Measurements from ENCODE around the gene PLAAT2. TPM values are rescaled to one million over a fixed set of nuclear protein-coding genes. Genes with fewer than 3 reads are reported as not detected.

PLAAT2 gene
- total RNA-seq, 1 experiment from 2014 or later: 0.52 TPM

- H4K91ac ChIP-seq (ENCODE audit: insufficient read length, low read depth, low read length): no peak overlapping the region
- no peak overlapping the region for H2BK120ac ChIP-seq (ENCODE audit: low read depth, low read length, poor library complexity, severe bottlenecking)
- H2BK5ac ChIP-seq (ENCODE audit: insufficient read length, low read length): no peak overlapping the region
- H2BK20ac ChIP-seq (ENCODE audit: low read depth, low read length, poor library complexity, severe bottlenecking): no peak overlapping the region
- H2AK5ac ChIP-seq (ENCODE audit: insufficient read length, low read length): no peak overlapping the region
- no peaks in the 10 kb centered on the region for H3K9me3 ChIP-seq (ENCODE audit: control insufficient read depth, low read depth, low read length)
- peaks cover 15 to 32% of the 10 kb centered on the region in 2 experiments for H3K4me1 Mint-ChIP-seq
- no peak overlapping the region for H3K18ac ChIP-seq (ENCODE audit: insufficient read length, low read depth, low read length)
- peak; percentile 11 for DNase-seq
- no peak overlapping the region for H2AFZ ChIP-seq (ENCODE audit: low read length)
- no peaks in the 10 kb centered on the region for H3K79me2 ChIP-seq (ENCODE audit: insufficient read depth, low read length)
- no peak overlapping the region for H3K27ac Mint-ChIP-seq
- no peak overlapping the region for H3K14ac ChIP-seq (ENCODE audit: insufficient read depth, low read length)
- H3K79me1 ChIP-seq (ENCODE audit: insufficient read depth, low read depth, low read length, poor library complexity, severe bottlenecking): no peaks in the 10 kb centered on the region
- no peak overlapping the region for H4K8ac ChIP-seq (replicated peaks; ENCODE audit: insufficient read length, low read depth, low read length)
- no peak overlapping the region for H3K4ac ChIP-seq (ENCODE audit: low read depth, low read length)
- TF ChIP-seq CTCF (conservative IDR thresholded peaks at IDR 0.05): no peak
- H3K36me3 Mint-ChIP-seq (ENCODE audit: insufficient read depth in 1 of 3, low read depth in 3 of 3): no peaks in the 10 kb centered on the region; a peak in 1 of 7 replicates
- no peaks in the 10 kb centered on the region for H4K20me1 ChIP-seq (ENCODE audit: control insufficient read depth, insufficient read depth, insufficient read length)
- no peak overlapping the region for H3K27ac ChIP-seq (ENCODE audit: insufficient read length, low read depth, low read length)
- no peak overlapping the region for H3T11ph ChIP-seq (ENCODE audit: low read length)
- H3K56ac ChIP-seq (ENCODE audit: insufficient read length, low read depth, low read length): no peak overlapping the region
- no peak overlapping the region for H2BK15ac ChIP-seq (ENCODE audit: low read depth, low read length)
- peaks cover 3% of the 10 kb centered on the region for H3K27me3 Mint-ChIP-seq (ENCODE audit: low read depth)
- no peak overlapping the region for H3K4me2 ChIP-seq (ENCODE audit: insufficient read depth, insufficient read length, low read length)
- H3K23me2 ChIP-seq (ENCODE audit: insufficient read length, low read depth, low read length, poor library complexity, severe bottlenecking): no peaks in the 10 kb centered on the region
- H3K9ac ChIP-seq (ENCODE audit: extremely low read depth, insufficient read length, low read length): no peak overlapping the region
- no peak overlapping the region for H3K23ac ChIP-seq (ENCODE audit: insufficient read length, low read depth, low read length)
- 0 out of 2 replicates have a peak, but pooled peaks cover 4% of the 10 kb centered on the region for H3K4me1 ChIP-seq (ENCODE audit: insufficient read depth, low read length)
- no peak overlapping the region for H4K5ac ChIP-seq (ENCODE audit: insufficient read length, low read depth, low read length)
- no CpG with 5 or more reads among the region's 7 CpGs for WGBS (ENCODE audit: extremely low coverage, insufficient read length, low lambda C conversion rate)
- H3K4me3 Mint-ChIP-seq: no peak overlapping the region
- no peaks in the 10 kb centered on the region for H3K9me3 Mint-ChIP-seq
- H2BK12ac ChIP-seq (ENCODE audit: insufficient read length, low read depth, low read length): no peak overlapping the region
- no peaks in the 10 kb centered on the region for H3K27me3 ChIP-seq (ENCODE audit: insufficient read depth, low read length)
Measured at GRCh38 chr11:63560506-63561180, 2.5 kb downstream of the PLAAT2 start.
